Dendritic cell treated with granulocyte-macrophage colony-stimulating factor and Interleukin-4, amounts not matched to agents 40 ng/mL and 50 ng/mL, for 4 days (primary cell): ENCODE results near the gene FAIM.

ENCODE experiments used
- H3K27ac Mint-ChIP-seq: one replicate; pipeline ENCODE4 v1.8.0; 2022; ENCODE audit warnings: mild to moderate bottlenecking, mixed read lengths
- H3K27me3 Mint-ChIP-seq: one replicate; pipeline ENCODE4 v1.8.0; 2022; ENCODE audit warnings: mild to moderate bottlenecking, mixed read lengths
- H3K36me3 Mint-ChIP-seq: one replicate; pipeline ENCODE4 v1.8.0; 2022; ENCODE audit warnings: low read depth, mixed read lengths
- H3K4me1 Mint-ChIP-seq: one replicate; pipeline ENCODE4 v1.8.0; 2022; ENCODE audit warnings: low read depth, mixed read lengths
- H3K4me3 Mint-ChIP-seq: one replicate; pipeline ENCODE4 v1.8.0; 2022; ENCODE audit warnings: mild to moderate bottlenecking, moderate library complexity, mixed read lengths
- H3K9me3 Mint-ChIP-seq: one replicate; pipeline ENCODE4 v1.8.0; 2022; ENCODE audit warnings: mixed read lengths
- intact Hi-C: fragments of 100-400 bp; cut with micrococcal nuclease; formaldehyde crosslinking; loops from one replicate; pipeline ENCODE4 v1.15.0; 2022

The FAIM gene

GRCh38 chr3:138625707-138626365, 17.3 kb downstream of the FAIM start:
- H3K4me1 Mint-ChIP-seq, result no peaks in the 10 kb centered on the region
- intact Hi-C loops, result no loop called here
- H3K4me3 Mint-ChIP-seq, result no peak overlapping the region
- H3K27me3 Mint-ChIP-seq, result no peaks in the 10 kb centered on the region
- H3K27ac Mint-ChIP-seq, result no peak overlapping the region
- H3K9me3 Mint-ChIP-seq, result no peaks in the 10 kb centered on the region
- no peaks in the 10 kb centered on the region for H3K36me3 Mint-ChIP-seq

DNA sequence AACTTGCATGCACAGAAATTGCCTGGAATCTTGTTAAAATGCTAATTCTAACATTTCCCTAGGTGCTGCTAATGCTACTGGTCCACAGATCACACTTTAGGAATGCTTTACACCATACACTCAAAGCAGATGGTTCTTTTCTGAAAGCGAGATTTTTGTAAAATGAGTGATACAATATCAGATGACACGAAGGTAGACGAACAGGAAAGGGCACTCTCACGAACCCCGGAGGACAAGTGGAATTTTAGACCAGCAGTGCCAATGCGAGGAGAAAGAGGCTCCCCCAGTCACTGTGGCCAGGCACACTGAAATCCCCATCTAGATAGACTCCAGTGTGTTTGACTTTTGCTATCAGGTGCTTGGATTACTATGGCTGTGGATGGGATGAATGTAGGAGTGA, 21.0 kb downstream of the FAIM start:
- Mint-ChIP-seq H3K36me3 (no peaks in the 10 kb centered on the region), H3K4me3 (no peak overlapping the region), H3K4me1 (no peaks in the 10 kb centered on the region), H3K27ac (no peak overlapping the region), H3K9me3 (no peaks in the 10 kb centered on the region), H3K27me3 (no peaks in the 10 kb centered on the region)
- intact Hi-C loops, result no loop called here

- no peaks in the 10 kb centered on the region for H3K4me1 Mint-ChIP-seq
- intact Hi-C loops, result no loop called here
- no peaks in the 10 kb centered on the region for H3K27me3 Mint-ChIP-seq
- H3K36me3 Mint-ChIP-seq, result no peaks in the 10 kb centered on the region
- H3K27ac Mint-ChIP-seq, result no peak overlapping the region
- H3K9me3 Mint-ChIP-seq, result peaks cover 15% of the 10 kb centered on the region
- H3K4me3 Mint-ChIP-seq, result no peak overlapping the region
These were observed 30.1 kb downstream of the FAIM start for GRCh38 chr3:138638641-138639040.

GRCh38 chr3:138640537-138640936, 32.0 kb downstream of the FAIM start:
- Mint-ChIP-seq H3K4me3 (no peak overlapping the region), H3K27me3 (no peaks in the 10 kb centered on the region), H3K27ac (no peak overlapping the region), H3K4me1 (no peaks in the 10 kb centered on the region), H3K9me3 (peaks cover 34% of the 10 kb centered on the region), H3K36me3 (no peaks in the 10 kb centered on the region)
- intact Hi-C loops, result no loop called here

GRCh38 chr3:138642226-138642926, 33.8 kb downstream of the FAIM start:
- Mint-ChIP-seq H3K9me3 (peaks cover 52% of the 10 kb centered on the region), H3K4me3 (no peak overlapping the region), H3K4me1 (no peaks in the 10 kb centered on the region), H3K36me3 (peaks cover 8% of the 10 kb centered on the region), H3K27ac (no peak overlapping the region), H3K27me3 (no peaks in the 10 kb centered on the region)
- intact Hi-C loops, result no loop called here

DNA sequence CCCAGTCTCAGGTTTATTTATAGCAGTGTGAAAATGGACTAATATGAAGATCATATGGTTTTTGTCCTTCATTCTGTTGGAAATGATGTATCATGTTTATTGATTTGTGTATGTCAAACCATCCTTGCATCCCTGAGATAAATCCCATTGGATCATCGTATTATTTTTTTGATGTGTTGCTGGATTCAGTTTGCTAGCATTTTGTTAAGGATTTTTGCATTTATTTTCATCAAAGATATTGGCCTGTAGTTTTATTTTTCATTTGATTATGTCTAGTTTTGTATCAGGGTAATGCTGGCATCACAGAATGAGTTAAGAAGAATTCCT, 34.3 kb downstream of the FAIM start:
- Mint-ChIP-seq H3K27me3 (no peaks in the 10 kb centered on the region), H3K9me3 (peaks cover 57% of the 10 kb centered on the region), H3K4me1 (no peaks in the 10 kb centered on the region), H3K27ac (no peak overlapping the region), H3K4me3 (no peak overlapping the region), H3K36me3 (peaks cover 8% of the 10 kb centered on the region)
- intact Hi-C loops, result no loop called here

DNA sequence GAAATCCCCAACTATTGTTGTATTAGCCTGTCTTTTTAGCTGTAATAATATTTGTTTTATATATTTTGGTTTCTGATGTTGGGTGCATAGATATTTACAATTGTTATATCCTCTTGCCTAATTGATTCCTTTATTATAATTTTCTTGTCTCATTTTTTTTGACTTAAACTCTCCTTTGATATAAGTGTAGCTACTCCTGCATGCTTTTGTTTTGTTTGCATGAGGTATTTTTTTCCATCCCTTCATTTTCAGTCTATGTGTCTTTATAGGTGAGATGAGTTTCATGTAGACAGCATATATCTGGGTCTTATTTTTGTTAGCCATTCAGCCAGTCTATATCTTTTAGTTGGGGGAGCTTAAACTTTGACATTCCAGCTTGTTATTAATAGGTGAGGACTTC, 37.4 kb downstream of the FAIM start:
- Mint-ChIP-seq H3K4me1 (no peaks in the 10 kb centered on the region), H3K4me3 (no peak overlapping the region), H3K9me3 (peaks cover 84% of the 10 kb centered on the region), H3K27me3 (no peaks in the 10 kb centered on the region), H3K36me3 (peaks cover 37% of the 10 kb centered on the region), H3K27ac (no peak overlapping the region)
- intact Hi-C loops, result no loop called here

DNA sequence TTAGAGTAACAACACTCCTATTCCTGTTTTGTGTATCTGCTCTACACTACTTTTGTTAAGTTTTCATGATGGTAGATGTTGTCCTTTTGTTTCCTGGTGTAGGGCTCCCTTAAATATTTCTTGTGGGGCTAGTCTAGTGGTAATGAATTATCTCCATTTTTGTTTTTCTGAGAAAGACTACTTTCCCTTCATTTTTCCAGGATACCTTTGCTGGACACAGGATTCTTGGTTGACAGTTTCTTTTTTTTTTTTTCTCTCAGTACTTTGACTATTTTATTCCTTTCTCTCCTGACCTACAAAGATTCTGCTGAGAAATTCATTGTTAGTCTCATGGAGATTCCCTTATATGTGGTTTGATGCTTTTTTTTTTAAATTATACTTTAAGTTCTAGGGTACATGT, 37.9 kb downstream of the FAIM start:
- intact Hi-C loops, result no loop called here
- H3K9me3 Mint-ChIP-seq, result peaks cover 84% of the 10 kb centered on the region

DNA sequence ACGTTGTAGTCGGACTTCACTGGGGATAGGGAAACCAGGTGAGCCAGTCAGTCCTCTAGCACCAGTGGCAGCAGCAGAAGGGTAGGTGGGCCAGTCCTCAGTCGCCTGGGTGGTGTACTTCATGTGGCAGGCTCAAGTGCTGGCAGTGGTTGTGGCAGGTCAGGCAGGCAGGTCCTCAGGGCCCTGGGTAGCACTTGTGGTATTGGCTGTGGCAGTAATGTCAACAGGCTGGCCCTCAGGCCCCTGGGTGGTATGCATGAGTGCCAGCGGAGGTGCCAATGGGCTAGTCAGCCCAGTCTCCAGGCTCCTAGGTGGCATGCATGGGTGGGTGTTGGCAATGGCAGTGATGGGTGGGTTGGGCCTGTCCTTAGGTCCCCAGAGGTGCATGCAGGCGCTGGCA, 40.6 kb downstream of the FAIM start:
- H3K4me3 Mint-ChIP-seq, result no peak overlapping the region
- intact Hi-C loops, result no loop called here
- no peaks in the 10 kb centered on the region for H3K4me1 Mint-ChIP-seq
- peaks cover 64% of the 10 kb centered on the region for H3K9me3 Mint-ChIP-seq
- H3K27ac Mint-ChIP-seq, result no peak overlapping the region
- peaks cover 68% of the 10 kb centered on the region for H3K36me3 Mint-ChIP-seq
- H3K27me3 Mint-ChIP-seq, result no peaks in the 10 kb centered on the region

More for the DNA sequence above, 37.9 kb downstream of the FAIM start:
- H3K4me1 Mint-ChIP-seq, result no peaks in the 10 kb centered on the region
- no peak overlapping the region for H3K27ac Mint-ChIP-seq
- H3K4me3 Mint-ChIP-seq, result no peak overlapping the region
- peaks cover 42% of the 10 kb centered on the region for H3K36me3 Mint-ChIP-seq
- H3K27me3 Mint-ChIP-seq, result no peaks in the 10 kb centered on the region

GRCh38 chr3:138653567-138653966, 45.0 kb downstream of the FAIM start:
- Mint-ChIP-seq H3K27ac (no peak overlapping the region), H3K4me1 (no peaks in the 10 kb centered on the region), H3K36me3 (peaks cover 96% of the 10 kb centered on the region), H3K27me3 (no peaks in the 10 kb centered on the region), H3K4me3 (no peak overlapping the region), H3K9me3 (peaks cover 20% of the 10 kb centered on the region)
- intact Hi-C loops, result no loop called here

DNA sequence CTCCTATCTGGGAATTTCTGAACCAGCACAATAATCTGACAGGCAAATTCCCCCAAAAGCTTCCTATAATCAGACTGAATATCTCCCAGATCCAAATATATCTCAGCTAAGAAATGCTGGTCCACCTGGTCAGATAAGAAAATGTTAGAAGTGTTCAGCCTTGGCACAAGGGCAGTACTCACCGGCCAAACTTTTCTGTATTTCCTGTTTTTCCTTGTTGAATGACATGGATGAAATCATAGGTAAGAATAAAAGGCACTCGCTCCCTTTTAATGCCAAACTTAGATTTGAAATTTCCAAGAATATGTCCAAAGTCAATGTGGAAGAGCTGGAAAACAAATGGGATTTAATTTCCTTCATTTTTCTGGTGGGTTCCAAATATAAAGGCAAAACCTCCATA, 48.9 kb downstream of the FAIM start:
- Mint-ChIP-seq H3K4me1 (no peaks in the 10 kb centered on the region), H3K36me3 (peaks cover 77% of the 10 kb centered on the region), H3K4me3 (no peak overlapping the region), H3K9me3 (no peaks in the 10 kb centered on the region), H3K27ac (no peak overlapping the region), H3K27me3 (no peaks in the 10 kb centered on the region)
- intact Hi-C loops, result no loop called here

- no peak overlapping the region for H3K27ac Mint-ChIP-seq
- no peaks in the 10 kb centered on the region for H3K4me1 Mint-ChIP-seq
- H3K9me3 Mint-ChIP-seq, result no peaks in the 10 kb centered on the region
- H3K27me3 Mint-ChIP-seq, result no peaks in the 10 kb centered on the region
- H3K36me3 Mint-ChIP-seq, result peaks cover 85% of the 10 kb centered on the region
- intact Hi-C loops, result no loop called here
- H3K4me3 Mint-ChIP-seq, result no peak overlapping the region
These were observed 59.5 kb downstream of the FAIM start for GRCh38 chr3:138668107-138668506.

GRCh38 chr3:138670407-138670806, 61.8 kb downstream of the FAIM start:
- Mint-ChIP-seq H3K4me1 (no peaks in the 10 kb centered on the region), H3K36me3 (peaks cover 85% of the 10 kb centered on the region), H3K27me3 (no peaks in the 10 kb centered on the region), H3K9me3 (peaks cover 9% of the 10 kb centered on the region), H3K27ac (no peak overlapping the region), H3K4me3 (no peak overlapping the region)
- intact Hi-C loops, result no loop called here

DNA sequence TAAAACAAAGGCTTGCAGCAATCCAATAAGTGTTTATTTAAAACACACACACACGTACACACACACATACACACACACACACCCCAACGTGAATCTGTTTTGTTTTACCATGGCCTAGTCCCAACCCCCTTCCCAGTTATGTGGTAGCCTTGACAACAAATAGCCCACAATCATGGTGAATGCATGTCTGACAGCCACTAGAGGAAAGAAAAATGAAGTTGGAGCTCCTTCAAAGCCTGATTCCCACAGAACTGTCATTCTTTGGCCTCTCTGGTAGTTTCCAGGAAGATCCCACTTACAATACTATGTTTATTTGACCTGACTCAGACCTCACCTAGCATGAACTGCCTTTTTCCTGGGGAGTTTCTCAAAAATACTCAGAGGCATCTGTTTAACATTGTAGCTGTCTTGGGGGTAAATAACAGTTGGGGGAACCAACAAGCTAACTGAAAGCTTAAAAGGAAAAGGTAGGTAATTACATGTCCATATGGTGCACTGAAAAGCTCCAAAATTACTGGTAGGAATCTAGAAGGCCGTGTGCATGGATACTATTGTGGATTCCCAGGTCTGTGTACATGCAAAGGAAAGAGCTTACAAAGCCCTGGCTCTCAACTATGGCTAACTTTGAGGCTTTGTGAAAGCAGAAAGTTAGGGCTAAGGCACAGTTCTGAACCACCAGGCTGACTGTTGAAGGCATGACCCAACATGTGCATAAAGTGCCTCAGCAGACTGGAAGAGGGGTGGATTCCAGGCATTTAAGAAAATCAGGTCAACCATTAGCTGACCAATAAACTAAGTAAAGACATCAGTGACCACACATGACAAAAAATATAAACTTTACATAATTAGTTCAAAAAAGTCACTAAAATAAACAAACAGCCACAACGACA, 65.3 kb downstream of the FAIM start:
- H3K36me3 Mint-ChIP-seq, result peaks cover 84% of the 10 kb centered on the region
- no peaks in the 10 kb centered on the region for H3K4me1 Mint-ChIP-seq
- H3K27me3 Mint-ChIP-seq, result no peaks in the 10 kb centered on the region
- H3K9me3 Mint-ChIP-seq, result peaks cover 19% of the 10 kb centered on the region
- no peak overlapping the region for H3K4me3 Mint-ChIP-seq
- H3K27ac Mint-ChIP-seq, result no peak overlapping the region
- intact Hi-C loops, result no loop called here
